RWPE2 (cell line): ENCODE results near the gene CASK.

ENCODE experiments used
- ATAC-seq: fragments of 200-7000 bp; cut with Tn5 transposase; 3 replicates; pipeline ENCODE4 v1.9.1; 2021; ENCODE audit warnings: low read depth
- DNase-seq: peaks from one replicate; pipeline ENCODE4 v3.0.0-alpha.2; 2020; ENCODE audit warnings: low spot score
- H3K27ac ChIP-seq: fragments of 450-650 bp; 2 replicates; pipeline ENCODE4 v1.5.1; 2017; ENCODE audit warnings: mild to moderate bottlenecking; ENCODE audit not compliant: poor library complexity, severe bottlenecking
- H3K27me3 ChIP-seq: fragments of 250-450 bp; sonication (Bioruptor Pico); 2 replicates; pipeline ENCODE4 v1.5.1; 2021; ENCODE audit warnings: mild to moderate bottlenecking, moderate library complexity; ENCODE audit not compliant: insufficient read depth, poor library complexity, severe bottlenecking
- H3K36me3 ChIP-seq: fragments of 250-450 bp; sonication (Bioruptor Pico); 2 replicates; pipeline ENCODE4 v1.5.1; 2020; ENCODE audit warnings: low read depth, mild to moderate bottlenecking, moderate library complexity
- H3K4me1 ChIP-seq: fragments of 250-450 bp; sonication (Bioruptor Pico); 2 replicates; pipeline ENCODE4 v1.5.1; 2021; ENCODE audit warnings: mild to moderate bottlenecking, moderate library complexity; ENCODE audit not compliant: insufficient read depth, poor library complexity, severe bottlenecking
- H3K4me3 ChIP-seq: fragments of 250-450 bp; sonication (Bioruptor Pico); 2 replicates; pipeline ENCODE4 v1.5.1; 2021; ENCODE audit warnings: mild to moderate bottlenecking, moderate library complexity; ENCODE audit not compliant: severe bottlenecking
- H3K9me3 ChIP-seq: fragments of 250-450 bp; sonication (Bioruptor Pico); 2 replicates; pipeline ENCODE4 v1.5.1; 2021; ENCODE audit warnings: mild to moderate bottlenecking, moderate library complexity; ENCODE audit not compliant: severe bottlenecking
- CTCF ChIP-seq: fragments of 450-650 bp; IDR thresholded peaks from one replicate; pipeline ENCODE4 v1.5.1; 2017; ENCODE audit warnings: mild to moderate bottlenecking, moderate library complexity; ENCODE audit not compliant: poor library complexity, severe bottlenecking

CASK gene

DNA sequence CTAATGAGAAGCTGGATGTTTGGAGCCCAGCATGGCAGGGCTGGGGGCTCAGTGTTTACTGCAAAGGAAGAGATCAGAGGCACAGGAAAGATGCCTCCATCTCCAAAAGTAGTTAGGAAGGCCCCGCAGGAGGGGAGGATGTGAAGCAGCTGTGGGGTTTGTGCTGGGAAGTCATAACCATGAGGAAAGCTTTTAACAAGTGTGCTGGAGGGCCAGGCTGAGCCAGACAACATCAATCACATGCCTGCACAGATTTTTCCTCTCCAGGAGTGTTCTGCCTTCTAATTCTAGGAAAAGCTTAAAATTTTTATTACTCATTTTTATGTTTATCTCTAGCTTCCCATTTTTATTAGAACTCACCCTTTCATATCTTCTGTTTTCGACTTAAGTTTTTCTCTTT is 134.0 kb downstream of the CASK start:
- Histone ChIP-seq H3K36me3 (no peaks in the 10 kb centered on the region), H3K4me1 (no peaks in the 10 kb centered on the region), H3K27ac (no peak overlapping the region), H3K27me3 (no peaks in the 10 kb centered on the region), H3K9me3 (no peaks in the 10 kb centered on the region), H3K4me3 (no peak overlapping the region)
- no peak for DNase-seq
- TF ChIP-seq CTCF: no peak
- no peak for ATAC-seq

- Histone ChIP-seq H3K36me3 (no peaks in the 10 kb centered on the region), H3K4me3 (no peak overlapping the region), H3K27me3 (no peaks in the 10 kb centered on the region), H3K27ac (no peak overlapping the region), H3K9me3 (no peaks in the 10 kb centered on the region), H3K4me1 (no peaks in the 10 kb centered on the region)
- DNase-seq (no peak), ATAC-seq (peak; percentile 50; the same call in 1 of the 3 replicates)
- TF ChIP-seq CTCF: no peak
These were observed 137.7 kb downstream of the CASK start for GRCh38 chrX:41785685-41786084.

DNA sequence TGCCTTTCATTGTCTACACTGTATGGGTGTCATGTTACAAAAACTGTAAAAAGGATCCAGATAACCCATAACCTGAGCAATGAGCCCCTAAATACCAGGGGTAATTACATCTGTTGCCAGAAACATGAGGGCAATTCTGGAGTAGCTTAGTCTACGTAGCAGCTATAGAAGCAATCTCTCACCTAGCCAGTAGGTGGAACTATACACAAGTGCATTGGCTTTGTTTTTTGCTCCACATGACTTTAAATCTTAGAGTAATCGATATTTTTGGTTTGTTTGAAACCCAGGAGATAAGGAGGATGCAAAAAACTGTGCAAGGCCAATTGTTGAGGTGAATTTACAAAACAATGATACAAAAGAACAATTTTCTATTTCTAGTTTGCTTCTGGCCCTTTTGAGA is 141.9 kb downstream of the CASK start:
- no peak for ATAC-seq
- H3K36me3 ChIP-seq: no peaks in the 10 kb centered on the region
- peaks cover 17% of the 10 kb centered on the region for H3K4me1 ChIP-seq
- DNase-seq: no peak
- no peaks in the 10 kb centered on the region for H3K27me3 ChIP-seq
- no peak overlapping the region for H3K4me3 ChIP-seq
- peak; percentile 69 for TF ChIP-seq CTCF
- no peak overlapping the region for H3K27ac ChIP-seq
- H3K9me3 ChIP-seq: no peaks in the 10 kb centered on the region

DNA sequence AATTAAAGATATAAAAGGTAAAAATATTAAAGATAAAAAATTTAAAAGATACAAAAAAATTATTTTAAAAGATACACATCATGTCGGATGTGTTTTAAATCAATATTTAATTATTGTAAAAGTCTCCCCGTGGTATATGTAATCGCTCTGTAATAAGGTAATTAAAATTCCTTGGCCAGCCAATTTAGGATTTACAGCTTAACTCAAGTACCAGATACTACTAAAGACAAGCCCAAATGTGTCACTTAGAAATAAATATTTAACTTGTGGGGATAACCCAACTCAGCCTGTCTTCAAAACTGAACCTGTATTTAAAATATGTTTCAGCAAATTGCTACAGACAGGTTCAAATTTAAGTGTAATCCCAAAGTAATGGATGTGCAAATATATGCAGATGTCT is 143.4 kb downstream of the CASK start:
- DNase-seq: no peak
- Histone ChIP-seq H3K27me3 (no peaks in the 10 kb centered on the region), H3K4me3 (no peak overlapping the region), H3K4me1 (peaks cover 17% of the 10 kb centered on the region), H3K9me3 (no peaks in the 10 kb centered on the region), H3K27ac (peak overlapping the region; percentile 58), H3K36me3 (no peaks in the 10 kb centered on the region)
- ATAC-seq: no peak
- no peak for TF ChIP-seq CTCF

DNA sequence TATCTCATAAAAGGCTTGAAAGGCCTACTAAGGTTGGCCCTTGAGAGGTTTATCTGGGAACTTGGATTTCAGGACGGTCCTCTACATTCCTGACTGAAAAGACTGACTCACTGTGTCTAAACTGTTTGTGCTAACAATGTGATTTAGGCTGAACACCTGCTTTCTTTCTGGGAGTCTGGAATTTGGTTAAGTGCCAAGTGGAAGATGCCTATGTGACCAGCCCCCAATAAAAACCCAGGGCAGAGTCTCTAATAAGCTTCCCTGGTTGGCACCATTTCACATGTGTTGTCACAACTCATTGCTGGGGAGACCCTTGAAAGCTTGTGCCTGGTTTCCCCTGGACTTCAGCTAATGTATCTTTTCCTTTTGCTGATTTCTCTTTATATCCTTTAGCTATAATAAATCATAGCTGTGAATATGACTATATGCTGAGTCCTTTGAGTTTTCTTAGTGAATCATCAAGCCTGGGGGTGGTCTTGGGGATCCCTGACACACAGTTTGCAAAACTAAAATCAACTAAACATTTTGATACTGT is 144.3 kb downstream of the CASK start:
- ATAC-seq: peak; percentile 96
- H3K9me3 ChIP-seq: no peaks in the 10 kb centered on the region
- H3K4me1 ChIP-seq: peaks cover 17% of the 10 kb centered on the region
- H3K4me3 ChIP-seq: no peak overlapping the region
- DNase-seq: peak; percentile 31
- peak overlapping the region; percentile 58 for H3K27ac ChIP-seq
- no peak for TF ChIP-seq CTCF
- H3K36me3 ChIP-seq: no peaks in the 10 kb centered on the region
- H3K27me3 ChIP-seq: no peaks in the 10 kb centered on the region
